Naive thymus-derived CD4-positive, alpha-beta T cell (primary cell): ENCODE data around the gene LDLRAD1. TPM values are rescaled to one million over a fixed set of nuclear protein-coding genes. Genes with fewer than 3 reads are reported as not detected.
A peak's percentile ranks its signal among the peaks of the same experiment; 100 is the strongest.

Source experiments
- ATAC-seq: fragments of 150-1000 bp; cut with Tn5 transposase; 2 replicates; pipeline ENCODE4 v1.10.0; 2021; ENCODE audit warnings: mild to moderate bottlenecking, moderate library complexity
- CTCF ChIA-PET: fragments of 350-600 bp; sonication (Branson Sonifier 250); formaldehyde crosslinking; loops from one replicate; lab custom pipeline; 2021; ENCODE audit warnings: antibody characterized with exemption; lab: Charles Lee
- POLR2A ChIA-PET: fragments of 350-600 bp; sonication (Branson Sonifier 250); formaldehyde crosslinking; loops from one replicate; lab custom pipeline; 2021; ENCODE audit warnings: antibody characterized with exemption, inconsistent platforms; lab: Charles Lee
- DNase-seq, 9 donors: peaks; one replicate each; pipeline versions ENCODE4 v3.0.0 to v3.0.0-alpha.2; 2020 to 2022; ENCODE audit warnings: mixed read lengths in 1 of 9
- H3K27ac ChIP-seq: one replicate; pipeline ENCODE4 v1.7.0; 2013; ENCODE audit warnings: mild to moderate bottlenecking, low read depth, low read length, moderate library complexity
- H3K27me3 ChIP-seq, 2 donors: one replicate each; pipeline ENCODE4 v1.7.0; 2013; ENCODE audit warnings: low read length in 2 of 2, mild to moderate bottlenecking in 2 of 2, moderate library complexity in 2 of 2; ENCODE audit not compliant: control insufficient read depth in 2 of 2, insufficient read depth in 2 of 2
- H3K36me3 ChIP-seq, 3 experiments: 1 replicate in 2 of 3; 2 replicates in 1 of 3; pipeline ENCODE4 v1.7.0; 2013; ENCODE audit warnings: low read length in 3 of 3, mild to moderate bottlenecking in 3 of 3, moderate library complexity in 1 of 3; ENCODE audit not compliant: insufficient read depth in 3 of 3, control insufficient read depth in 2 of 3
- H3K4me1 ChIP-seq, 2 donors: one replicate each; pipeline ENCODE4 v1.7.0; 2013; ENCODE audit warnings: low read length in 2 of 2, mild to moderate bottlenecking in 2 of 2, moderate library complexity in 1 of 2; ENCODE audit not compliant: control insufficient read depth in 2 of 2, insufficient read depth in 2 of 2
- H3K4me3 ChIP-seq: 2 replicates; pipeline ENCODE4 v1.7.0; 2013; ENCODE audit warnings: mild to moderate bottlenecking, low read length
- H3K9me3 ChIP-seq, 3 experiments: 1 replicate in 2 of 3; 2 replicates in 1 of 3; pipeline ENCODE4 v1.7.0; 2013; ENCODE audit warnings: low read length in 3 of 3; ENCODE audit not compliant: control insufficient read depth in 2 of 3
- H3K27ac Mint-ChIP-seq, 9 donors: one replicate each; pipeline ENCODE4 v1.8.0; 2020 to 2022; ENCODE audit warnings: mixed read lengths in 9 of 9, mild to moderate bottlenecking in 8 of 9, moderate library complexity in 5 of 9, inconsistent platforms in 2 of 9
- H3K27me3 Mint-ChIP-seq, 5 donors: one replicate each; pipeline ENCODE4 v1.8.0; 2021 to 2022; ENCODE audit warnings: mixed read lengths in 5 of 5, mild to moderate bottlenecking in 1 of 5
- H3K36me3 Mint-ChIP-seq, 5 donors: one replicate each; pipeline ENCODE4 v1.8.0; 2020 to 2022; ENCODE audit warnings: mixed read lengths in 5 of 5, mild to moderate bottlenecking in 3 of 5, inconsistent platforms in 1 of 5
- H3K4me1 Mint-ChIP-seq, 7 donors: one replicate each; pipeline ENCODE4 v1.8.0; 2020 to 2022; ENCODE audit warnings: mixed read lengths in 7 of 7, mild to moderate bottlenecking in 3 of 7, inconsistent platforms in 1 of 7
- H3K4me3 Mint-ChIP-seq, 10 donors: one replicate each; pipeline ENCODE4 v1.8.0; 2020 to 2022; ENCODE audit warnings: mild to moderate bottlenecking in 10 of 10, mixed read lengths in 10 of 10, moderate library complexity in 6 of 10, inconsistent platforms in 2 of 10
- H3K9me3 Mint-ChIP-seq, 11 donors: one replicate each; pipeline ENCODE4 v1.8.0; 2020 to 2022; ENCODE audit warnings: mixed read lengths in 11 of 11, mild to moderate bottlenecking in 4 of 11, inconsistent platforms in 1 of 11, moderate library complexity in 1 of 11
- intact Hi-C, 2 donors: fragments of 100-400 bp; cut with micrococcal nuclease; formaldehyde crosslinking; loops; one replicate each; pipeline ENCODE4 v1.15.1; 2023
- polyA plus RNA-seq, 2 donors: library from polyadenylated mRNA; unstranded; fragments of 300-500 nt; fragmentation: Illumina TruSeq; gene quantifications; one replicate each; pipeline ENCODE4 v1.2.3, GENCODE V29; 2021
- total RNA-seq, 6 experiments: library from RNA in 5 of 6; stranded (reverse) in 5 of 6; gene quantifications; 1 replicate in 5 of 6; 2 replicates in 1 of 6; pipeline ENCODE4 v1.2.3 and lab custom pipeline; 2021 to 2026

LDLRAD1 gene
- total and polyA plus RNA-seq, 7 experiments from 2014 or later: not detected

DNA sequence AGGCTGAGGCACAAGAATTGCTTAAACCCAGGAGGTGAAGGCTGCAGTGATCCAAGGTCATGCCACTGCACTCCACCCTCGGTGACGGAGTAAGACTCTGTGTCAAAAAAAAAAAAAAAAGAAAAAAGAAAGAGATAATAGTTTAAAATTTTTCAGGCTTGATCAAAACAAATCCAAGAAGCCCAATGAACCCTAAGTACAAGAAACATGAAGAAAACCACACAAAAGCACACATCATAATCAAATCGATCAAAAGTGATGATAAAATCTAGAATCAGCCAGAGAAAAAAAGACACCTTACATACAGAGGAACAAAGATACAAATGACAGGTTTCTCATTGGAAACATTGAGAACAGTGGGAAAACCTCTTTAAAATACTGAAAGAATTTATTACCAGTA, 31.5 kb downstream of the LDLRAD1 start:
- Histone ChIP-seq H3K27ac (no peak overlapping the region), H3K9me3 (no peaks in the 10 kb centered on the region), H3K4me3 (no peak overlapping the region), H3K4me1 (peaks cover 0 to 14% of the 10 kb centered on the region in 2 donors), H3K27me3 (no peaks in the 10 kb centered on the region), H3K36me3 (no peaks in the 10 kb centered on the region)
- DNase-seq (peak in 7 of 9 donors; percentile 11 to 71 (median 62)), ATAC-seq (peak; percentile 58)
- Mint-ChIP-seq H3K9me3 (peaks cover 0 to 7% (median 0%) of the 10 kb centered on the region in 11 donors), H3K36me3 (peaks cover 0 to 4% (median 0%) of the 10 kb centered on the region in 5 donors), H3K4me3 (peak overlapping the region in 6 of 10 donors; percentile 1 to 62 (median 31)), H3K4me1 (peaks cover 10 to 52% (median 48%) of the 10 kb centered on the region in 7 donors), H3K27me3 (peaks cover 0 to 2% (median 0%) of the 10 kb centered on the region in 5 donors), H3K27ac (peak overlapping the region in 8 of 9 donors; percentile 6 to 75 (median 55))
- intact Hi-C loops: no loop called here
- POLR2A ChIA-PET: no interaction called here
- CTCF ChIA-PET: no interaction called here

DNA sequence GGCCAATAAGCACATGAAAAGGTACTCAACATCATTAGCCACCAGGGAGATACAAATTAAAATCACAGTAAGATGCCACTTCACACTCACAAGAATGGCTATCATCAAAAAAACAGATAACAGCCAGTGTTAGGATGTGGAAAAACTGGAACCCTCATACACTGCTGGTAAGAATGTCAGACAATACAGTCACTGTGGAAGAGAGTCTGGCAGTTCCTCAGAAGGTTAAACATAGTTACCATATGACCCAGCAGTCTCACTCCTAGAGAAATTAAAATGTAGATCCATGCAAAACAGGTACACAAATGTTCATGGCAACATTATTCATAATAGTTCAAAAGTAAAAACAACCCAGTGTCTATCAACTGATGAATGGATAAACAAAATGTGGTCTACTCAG, 33.3 kb downstream of the LDLRAD1 start:
- peaks cover 10 to 54% (median 48%) of the 10 kb centered on the region in 7 donors for H3K4me1 Mint-ChIP-seq
- H3K27ac ChIP-seq: no peak overlapping the region
- H3K36me3 ChIP-seq: no peaks in the 10 kb centered on the region
- peaks cover 0 to 14% of the 10 kb centered on the region in 2 donors for H3K4me1 ChIP-seq
- H3K27me3 ChIP-seq: no peaks in the 10 kb centered on the region
- DNase-seq (no peak), ATAC-seq (no peak)
- no peak overlapping the region for H3K4me3 ChIP-seq
- peaks cover 0 to 3% (median 0%) of the 10 kb centered on the region in 5 donors for H3K36me3 Mint-ChIP-seq
- peak overlapping the region in 2 of 10 donors; percentile 4 to 45 for H3K4me3 Mint-ChIP-seq
- CTCF ChIA-PET: no interaction called here
- intact Hi-C loops: no loop called here
- H3K27ac Mint-ChIP-seq: peak overlapping the region in 4 of 9 donors; percentile 64 to 90 (median 78)
- H3K9me3 ChIP-seq: no peaks in the 10 kb centered on the region
- POLR2A ChIA-PET: no interaction called here
- peaks cover 0 to 2% (median 0%) of the 10 kb centered on the region in 5 donors for H3K27me3 Mint-ChIP-seq
- peaks cover 0 to 7% (median 0%) of the 10 kb centered on the region in 11 donors for H3K9me3 Mint-ChIP-seq

DNA sequence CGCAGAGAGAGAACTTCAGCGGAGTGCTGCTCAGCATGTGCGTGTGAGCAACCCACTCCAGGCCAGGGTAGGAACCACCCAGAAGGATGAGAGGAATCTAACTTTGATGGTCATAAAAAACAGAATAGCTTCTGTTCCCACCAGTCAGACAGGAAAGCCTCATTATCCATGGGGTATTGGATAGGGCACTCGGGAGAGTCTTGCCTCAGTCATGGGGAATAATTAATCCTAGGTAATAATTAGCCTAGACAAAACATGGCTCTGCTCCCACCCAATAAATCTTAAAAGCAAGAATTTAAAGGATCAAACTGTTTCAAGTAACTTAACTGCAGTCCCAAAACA, 35.3 kb downstream of the LDLRAD1 start:
- peaks cover 0 to 14% of the 10 kb centered on the region in 2 donors for H3K4me1 ChIP-seq
- H3K9me3 Mint-ChIP-seq: peaks cover 0 to 7% (median 0%) of the 10 kb centered on the region in 11 donors
- CTCF ChIA-PET: interaction anchor here (0.8 kb wide), 1 partner anchor 23 kb away, joined by 5 read pairs; no protein-coding TSS in a partner anchor
- no peak overlapping the region for H3K27ac ChIP-seq
- H3K27ac Mint-ChIP-seq: peak overlapping the region in 3 of 9 donors; percentile 45 to 82 (median 74)
- H3K27me3 Mint-ChIP-seq: no peaks in the 10 kb centered on the region
- DNase-seq: no peak
- intact Hi-C loops: no loop called here
- peaks cover 6 to 47% (median 40%) of the 10 kb centered on the region in 7 donors for H3K4me1 Mint-ChIP-seq
- no peaks in the 10 kb centered on the region for H3K36me3 ChIP-seq
- POLR2A ChIA-PET: no interaction called here
- H3K4me3 ChIP-seq: no peak overlapping the region
- H3K27me3 ChIP-seq: no peaks in the 10 kb centered on the region
- peak overlapping the region in 2 of 10 donors; percentile 37 to 44 for H3K4me3 Mint-ChIP-seq
- H3K9me3 ChIP-seq: no peaks in the 10 kb centered on the region
- H3K36me3 Mint-ChIP-seq: no peaks in the 10 kb centered on the region
- no peak for ATAC-seq

DNA sequence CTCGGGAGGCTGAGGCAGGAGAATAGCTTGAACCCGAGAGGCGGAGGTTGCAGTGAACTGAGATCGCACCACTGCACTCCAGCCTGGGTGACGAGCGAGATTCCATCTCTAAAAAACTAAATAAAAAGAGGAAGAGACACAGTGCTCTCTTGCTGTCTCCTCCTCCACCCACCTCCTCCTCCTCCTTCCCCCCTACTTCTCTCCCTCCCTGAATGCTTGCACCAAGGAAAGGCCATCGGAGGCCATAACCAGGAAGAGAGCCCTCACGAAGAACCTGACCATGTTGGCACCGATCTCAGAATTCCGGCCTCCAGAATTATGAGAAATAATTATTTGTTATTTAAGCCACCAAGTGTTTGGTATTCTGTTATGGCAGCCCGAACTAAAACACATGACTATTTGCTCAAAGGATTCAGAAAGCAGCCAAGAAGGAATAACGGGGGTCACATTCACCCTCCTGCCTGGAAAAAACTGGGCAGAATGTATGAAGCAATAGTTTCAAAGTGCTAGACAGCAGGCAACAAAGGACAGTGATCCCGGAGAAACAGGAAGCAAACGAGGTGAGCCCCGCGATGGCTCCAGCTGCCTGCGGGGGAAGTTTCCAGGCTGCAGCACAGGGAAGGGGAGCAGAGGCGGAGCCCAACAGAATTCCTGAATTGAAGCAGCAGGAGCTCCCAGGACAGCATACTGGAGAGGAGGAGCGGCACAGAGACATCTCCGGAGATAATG, 35.8 kb downstream of the LDLRAD1 start:
- intact Hi-C loops: no loop called here
- DNase-seq (no peak), ATAC-seq (no peak)
- Histone ChIP-seq H3K4me1 (peaks cover 0 to 14% of the 10 kb centered on the region in 2 donors), H3K27me3 (no peaks in the 10 kb centered on the region), H3K36me3 (no peaks in the 10 kb centered on the region), H3K9me3 (no peaks in the 10 kb centered on the region), H3K4me3 (no peak overlapping the region), H3K27ac (no peak overlapping the region)
- no peaks in the 10 kb centered on the region for H3K27me3 Mint-ChIP-seq
- H3K36me3 Mint-ChIP-seq: no peaks in the 10 kb centered on the region
- POLR2A ChIA-PET: no interaction called here
- H3K4me1 Mint-ChIP-seq: peaks cover 2 to 41% (median 34%) of the 10 kb centered on the region in 7 donors
- peaks cover 0 to 7% (median 0%) of the 10 kb centered on the region in 11 donors for H3K9me3 Mint-ChIP-seq
- peak overlapping the region in 6 of 10 donors; percentile 25 to 46 (median 40) for H3K4me3 Mint-ChIP-seq
- CTCF ChIA-PET: interaction anchor here (0.8 kb wide), 1 partner anchor 22 kb away, joined by 5 read pairs; no protein-coding TSS in a partner anchor
- peak overlapping the region in 4 of 9 donors; percentile 16 to 82 (median 60) for H3K27ac Mint-ChIP-seq

DNA sequence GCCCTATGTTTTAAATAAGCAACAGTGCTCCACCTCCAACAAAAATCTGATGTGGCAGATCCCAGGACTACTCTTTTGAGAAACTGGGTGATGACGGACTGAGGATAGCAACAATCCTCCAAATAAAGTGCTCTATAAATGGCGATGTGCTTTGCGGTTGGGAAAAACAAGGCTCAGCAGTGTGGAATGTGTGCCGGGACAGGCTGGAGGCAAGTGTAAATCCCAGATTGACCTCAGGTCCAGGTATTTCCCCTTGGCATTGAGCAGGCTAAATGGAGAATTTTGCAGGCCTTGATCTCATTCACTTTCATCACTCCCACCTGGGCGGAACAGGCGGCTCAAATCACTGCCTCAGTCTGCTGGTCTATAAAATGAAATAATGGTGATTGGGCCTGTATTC, 36.8 kb downstream of the LDLRAD1 start:
- ChIA-PET POLR2A (no interaction called here), CTCF (no interaction called here)
- Mint-ChIP-seq H3K4me3 (peak overlapping the region in 2 of 10 donors; percentile 7 to 26), H3K36me3 (no peaks in the 10 kb centered on the region), H3K27ac (peak overlapping the region in 1 of 9 donors; percentile 6), H3K4me1 (peaks cover 6 to 32% (median 25%) of the 10 kb centered on the region in 7 donors), H3K9me3 (no peaks in the 10 kb centered on the region), H3K27me3 (no peaks in the 10 kb centered on the region)
- H3K4me3 ChIP-seq: no peak overlapping the region
- no peaks in the 10 kb centered on the region for H3K36me3 ChIP-seq
- H3K9me3 ChIP-seq: no peaks in the 10 kb centered on the region
- intact Hi-C loops: no loop called here
- ATAC-seq: no peak
- no peaks in the 10 kb centered on the region for H3K27me3 ChIP-seq
- H3K4me1 ChIP-seq: peaks cover 0 to 6% of the 10 kb centered on the region in 2 donors
- H3K27ac ChIP-seq: no peak overlapping the region
- no peak for DNase-seq

DNA sequence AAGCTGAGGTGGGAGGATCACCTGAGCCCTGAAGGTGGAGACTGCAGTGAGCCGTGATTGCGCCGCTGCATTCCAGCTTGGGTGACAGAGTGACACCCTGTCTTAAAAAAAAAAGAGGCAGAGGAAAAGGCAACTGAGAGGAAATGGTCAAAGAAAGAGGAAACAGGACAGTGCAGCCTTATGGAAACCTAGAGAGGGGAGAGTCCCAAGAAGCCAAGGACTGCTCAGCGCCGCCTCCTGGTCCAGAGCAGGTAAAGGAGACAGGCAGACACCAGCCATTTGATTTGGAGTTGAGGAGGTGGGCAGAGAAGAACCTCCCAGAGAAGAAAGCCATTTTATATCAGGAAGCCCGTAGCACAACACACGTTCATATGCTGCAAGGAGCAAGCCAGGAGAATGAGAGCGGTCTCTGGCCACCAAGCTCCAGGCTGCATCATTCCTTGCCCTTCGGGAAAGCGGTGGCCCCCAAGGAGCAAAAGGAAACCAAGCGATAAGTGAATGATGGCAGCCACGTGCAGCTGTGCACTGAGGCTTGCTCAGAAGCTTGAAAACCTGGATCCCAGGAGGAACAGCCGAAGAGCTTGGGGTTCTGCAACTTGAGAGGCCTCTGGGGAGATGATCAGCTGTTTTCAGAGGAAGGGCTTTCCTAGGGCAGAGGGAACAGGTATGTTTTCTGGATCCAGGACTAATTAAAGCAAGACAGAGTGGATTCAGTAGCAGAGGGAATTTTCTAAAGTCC, 38.1 kb downstream of the LDLRAD1 start:
- H3K4me3 Mint-ChIP-seq: no peak overlapping the region
- Histone ChIP-seq H3K27me3 (no peaks in the 10 kb centered on the region), H3K9me3 (no peaks in the 10 kb centered on the region), H3K4me3 (no peak overlapping the region), H3K4me1 (no peaks in the 10 kb centered on the region), H3K27ac (no peak overlapping the region), H3K36me3 (no peaks in the 10 kb centered on the region)
- ATAC-seq (no peak), DNase-seq (no peak)
- CTCF ChIA-PET: no interaction called here
- no peaks in the 10 kb centered on the region for H3K9me3 Mint-ChIP-seq
- H3K27me3 Mint-ChIP-seq: no peaks in the 10 kb centered on the region
- H3K36me3 Mint-ChIP-seq: peaks cover 0 to 8% (median 4%) of the 10 kb centered on the region in 5 donors
- intact Hi-C loops: no loop called here
- H3K27ac Mint-ChIP-seq: no peak overlapping the region
- POLR2A ChIA-PET: no interaction called here
- peaks cover 6 to 21% (median 16%) of the 10 kb centered on the region in 7 donors for H3K4me1 Mint-ChIP-seq
